ENCODE measurements around the gene GSTA3.
"Not testable (repeated sequence)": the region's sequence is repeated elsewhere in the genome, so short reads cannot be mapped to it uniquely, and the experiment has no call there.

- TF ChIP-seq PATZ1 (CRISPR knock-in tag; IDR thresholded peaks at IDR 0.05; ENCODE audit: borderline replicate concordance); RARB (CRISPR knock-in tag; IDR thresholded peaks at IDR 0.05); OSR1 (CRISPR knock-in tag; IDR thresholded peaks at IDR 0.05); ZFP3 (CRISPR knock-in tag; IDR thresholded peaks at IDR 0.05); ARNTL (CRISPR knock-in tag; IDR thresholded peaks at IDR 0.05; ENCODE audit: borderline replicate concordance, low read depth); CREB5 (CRISPR knock-in tag; IDR thresholded peaks at IDR 0.05; ENCODE audit: low read depth); ZFP30 (CRISPR knock-in tag; IDR thresholded peaks at IDR 0.05): not testable (repeated sequence)
Observed at GRCh38 chr6:52918027-52918686, 8.7 kb upstream of the GSTA3 start.
